Kidney (tissue), 14 donors: ENCODE measurements around the gene ACAD9. TPM values are rescaled to one million over a fixed set of nuclear protein-coding genes. Genes with fewer than 3 reads are reported as not detected.
"Not testable (repeated sequence)": the region's sequence is repeated elsewhere in the genome, so short reads cannot be mapped to it uniquely, and the experiment has no call there.

Experiments
- DNase-seq, 5 donors: peaks; one replicate each; pipeline ENCODE4 v3.0.0-alpha.2; 2013 to 2020
- FAIRE-seq: peaks from 2 replicates; lab custom pipeline; 2012; peaks lifted over from hg19 to GRCh38; lab: Jason Lieb, UNC
- H3K27ac ChIP-seq, 2 donors: one replicate each; pipeline ENCODE4 v1.7.0; 2013; ENCODE audit warnings: low read depth in 2 of 2, low read length in 2 of 2, inconsistent platforms in 1 of 2
- H3K27me3 ChIP-seq: one replicate; pipeline ENCODE4 v1.7.1; 2013; ENCODE audit warnings: low read length, inconsistent platforms; ENCODE audit not compliant: control insufficient read depth, insufficient read depth
- H3K36me3 ChIP-seq, 3 donors: one replicate each; pipeline versions ENCODE4 v1.7.0 to v1.7.1; 2013; ENCODE audit warnings: low read length in 3 of 3, control low read depth in 1 of 3, inconsistent platforms in 1 of 3; ENCODE audit not compliant: insufficient read depth in 3 of 3, control insufficient read depth in 2 of 3
- H3K4me1 ChIP-seq, 3 donors: one replicate each; pipeline versions ENCODE4 v1.7.0 to v1.7.1; 2013; ENCODE audit warnings: low read length in 3 of 3, inconsistent platforms in 1 of 3, low read depth in 1 of 3; ENCODE audit not compliant: control insufficient read depth in 2 of 3, insufficient read depth in 2 of 3
- H3K4me3 ChIP-seq, 3 donors: one replicate each; pipeline versions ENCODE4 v1.7.0 to v1.8.1; 2013; ENCODE audit warnings: low read length in 3 of 3, control low read depth in 1 of 3, inconsistent platforms in 1 of 3
- H3K9ac ChIP-seq, 3 donors: one replicate each; pipeline versions ENCODE4 v1.7.0 to v1.7.1; 2013; ENCODE audit warnings: low read length in 3 of 3, control low read depth in 1 of 3, inconsistent platforms in 1 of 3
- H3K9me3 ChIP-seq, 3 donors: one replicate each; pipeline versions ENCODE4 v1.7.0 to v1.7.1; 2013; ENCODE audit warnings: low read length in 3 of 3, control low read depth in 1 of 3, inconsistent platforms in 1 of 3; ENCODE audit not compliant: control insufficient read depth in 2 of 3, insufficient read depth in 1 of 3
- intact Hi-C: fragments of 100-400 bp; cut with DNase I; formaldehyde crosslinking; loops from one replicate; pipeline ENCODE4 v1.11.1; 2022
- polyA plus RNA-seq: library from polyadenylated mRNA; stranded (reverse); fragments of 350-450 nt; fragmentation: Illumina TruSeq; extraction: RNeasy Lipid Tissue Mini Kit (QIAGEN cat#74804); gene quantifications from one replicate; pipeline ENCODE4 v1.2.3, GENCODE V29; 2014; ENCODE audit warnings: low read depth, low replicate concordance; ENCODE audit not compliant: insufficient read depth
- total RNA-seq: library from RNA; stranded (reverse); fragmentation: NEBNext Ultra II Directional; extraction: Animal tissue kit (Norgen Biotek cat#: 25700); gene quantifications from one replicate; pipeline ENCODE4 v1.2.1, GENCODE V29; 2021
- TF ChIP-seq, protein P1 (sequence below): IDR thresholded peaks from 3 replicates; pipeline ENCODE4 v1.5.1; 2012; ENCODE audit warnings: mild to moderate bottlenecking, moderate library complexity, borderline replicate concordance; ENCODE audit not compliant: insufficient read depth; ENCODE audit errors: extremely low read depth
- donor health status: control.
- donor health status: control.
- donor health status: control.
- donor health status: control.
- donor health status: control.
- donor health status: DM: yes; HTN: yes; CAD: no.
- donor health status: Normal renal cell carcinoma (clear cell type).

The ACAD9 gene
- total and polyA plus RNA-seq, 2 donors from 2014 or later: 36.2 to 50.2 TPM

DNA sequence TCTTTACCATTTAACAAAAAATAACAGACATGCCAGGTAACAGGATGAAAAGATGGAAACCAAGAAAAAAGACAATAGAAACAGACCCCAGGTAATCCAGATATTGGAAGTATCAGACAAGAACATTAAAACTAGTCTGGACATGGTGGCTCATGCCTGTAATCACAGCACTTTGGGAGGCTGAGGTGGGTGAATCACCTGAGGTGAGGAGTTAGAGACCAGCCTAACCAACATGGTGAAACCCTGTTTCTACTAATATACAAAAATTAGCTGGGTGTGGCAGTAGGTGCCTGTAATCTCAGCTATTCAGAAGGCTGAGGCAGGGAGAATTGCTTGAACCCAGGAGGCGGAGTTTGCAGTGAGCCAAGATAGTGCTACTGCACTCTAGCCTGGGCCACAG, 40.6 kb downstream of the ACAD9 start:
- FAIRE-seq: no peak
- Histone ChIP-seq H3K4me1 (no peaks in the 10 kb centered on the region), H3K36me3 (peaks cover 0 to 3% (median 3%) of the 10 kb centered on the region in 3 donors), H3K9me3 (peaks cover 0 to 10% (median 0%) of the 10 kb centered on the region in 3 donors), H3K27me3 (no peaks in the 10 kb centered on the region), H3K27ac (no peak overlapping the region), H3K4me3 (no peak overlapping the region), H3K9ac (no peak overlapping the region)
- intact Hi-C loops: no loop called here
- TF ChIP-seq, protein P1, sequence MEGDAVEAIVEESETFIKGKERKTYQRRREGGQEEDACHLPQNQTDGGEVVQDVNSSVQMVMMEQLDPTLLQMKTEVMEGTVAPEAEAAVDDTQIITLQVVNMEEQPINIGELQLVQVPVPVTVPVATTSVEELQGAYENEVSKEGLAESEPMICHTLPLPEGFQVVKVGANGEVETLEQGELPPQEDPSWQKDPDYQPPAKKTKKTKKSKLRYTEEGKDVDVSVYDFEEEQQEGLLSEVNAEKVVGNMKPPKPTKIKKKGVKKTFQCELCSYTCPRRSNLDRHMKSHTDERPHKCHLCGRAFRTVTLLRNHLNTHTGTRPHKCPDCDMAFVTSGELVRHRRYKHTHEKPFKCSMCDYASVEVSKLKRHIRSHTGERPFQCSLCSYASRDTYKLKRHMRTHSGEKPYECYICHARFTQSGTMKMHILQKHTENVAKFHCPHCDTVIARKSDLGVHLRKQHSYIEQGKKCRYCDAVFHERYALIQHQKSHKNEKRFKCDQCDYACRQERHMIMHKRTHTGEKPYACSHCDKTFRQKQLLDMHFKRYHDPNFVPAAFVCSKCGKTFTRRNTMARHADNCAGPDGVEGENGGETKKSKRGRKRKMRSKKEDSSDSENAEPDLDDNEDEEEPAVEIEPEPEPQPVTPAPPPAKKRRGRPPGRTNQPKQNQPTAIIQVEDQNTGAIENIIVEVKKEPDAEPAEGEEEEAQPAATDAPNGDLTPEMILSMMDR: no peak
- no peak for DNase-seq

DNA sequence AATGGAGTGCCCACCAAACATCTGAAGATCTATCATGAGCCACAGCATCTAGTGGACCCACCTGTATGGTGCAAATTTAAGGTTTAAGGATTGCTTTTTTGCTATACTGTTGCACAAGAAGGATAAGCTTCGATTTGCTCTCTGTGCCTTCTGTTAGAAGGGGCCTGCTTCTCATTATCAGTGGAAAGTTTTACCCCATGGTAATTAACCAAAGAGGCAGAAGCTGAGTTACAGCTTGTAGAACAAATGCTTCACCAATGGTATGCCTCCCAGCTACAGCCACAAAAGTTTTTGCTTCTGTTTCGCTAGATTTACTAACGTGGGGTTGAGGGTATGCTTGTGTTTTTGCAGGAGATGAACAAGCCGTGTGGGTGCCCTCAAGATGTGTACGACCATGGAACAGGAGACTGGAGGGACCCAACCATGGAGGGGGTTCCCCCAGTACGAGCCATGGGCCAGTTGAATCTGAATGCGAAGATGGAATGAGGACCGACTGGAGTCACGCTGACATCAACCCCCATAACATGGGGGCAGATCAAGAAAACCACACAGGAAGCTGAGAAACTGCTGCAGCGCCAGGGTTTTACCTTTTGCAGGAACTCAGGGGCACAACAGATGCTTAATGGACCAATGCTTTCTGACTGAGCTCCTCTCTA, 43.5 kb downstream of the ACAD9 start:
- DNase-seq: no peak
- no peak for FAIRE-seq
- Histone ChIP-seq H3K4me1 (no peaks in the 10 kb centered on the region), H3K9ac (no peak overlapping the region), H3K4me3 (no peak overlapping the region), H3K27me3 (no peaks in the 10 kb centered on the region), H3K36me3 (no peaks in the 10 kb centered on the region), H3K9me3 (peaks cover 0 to 13% (median 0%) of the 10 kb centered on the region in 3 donors), H3K27ac (no peak overlapping the region)
- intact Hi-C loops: no loop called here
- TF ChIP-seq, protein P1: no peak

DNA sequence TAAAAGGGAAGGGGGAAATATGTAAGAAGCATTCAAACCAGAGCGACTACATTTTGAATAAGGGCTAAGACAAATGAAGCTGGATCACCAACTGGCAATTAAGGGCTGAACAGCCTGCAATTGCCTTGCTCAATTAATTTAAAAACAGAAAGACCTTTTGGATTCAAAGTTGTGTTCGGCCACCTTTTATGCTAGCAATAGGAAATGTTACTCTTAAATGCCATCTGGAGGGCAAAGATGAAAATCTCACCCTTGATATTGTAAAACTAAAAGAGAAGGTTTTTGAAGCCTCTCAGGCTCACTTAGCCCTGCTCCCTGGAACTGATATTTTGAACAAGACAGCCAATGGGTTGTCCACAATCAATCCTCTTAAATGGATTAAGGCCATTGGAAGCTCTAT, 44.2 kb downstream of the ACAD9 start:
- intact Hi-C loops: no loop called here
- DNase-seq (no peak), FAIRE-seq (no peak)
- peaks cover 0 to 13% (median 0%) of the 10 kb centered on the region in 3 donors for H3K9me3 ChIP-seq
- TF ChIP-seq, protein P1: no peak
- no peaks in the 10 kb centered on the region for H3K4me1 ChIP-seq
- no peaks in the 10 kb centered on the region for H3K36me3 ChIP-seq
- no peak overlapping the region for H3K4me3 ChIP-seq
- H3K9ac ChIP-seq: no peak overlapping the region
- H3K27me3 ChIP-seq: no peaks in the 10 kb centered on the region
- H3K27ac ChIP-seq: no peak overlapping the region

DNA sequence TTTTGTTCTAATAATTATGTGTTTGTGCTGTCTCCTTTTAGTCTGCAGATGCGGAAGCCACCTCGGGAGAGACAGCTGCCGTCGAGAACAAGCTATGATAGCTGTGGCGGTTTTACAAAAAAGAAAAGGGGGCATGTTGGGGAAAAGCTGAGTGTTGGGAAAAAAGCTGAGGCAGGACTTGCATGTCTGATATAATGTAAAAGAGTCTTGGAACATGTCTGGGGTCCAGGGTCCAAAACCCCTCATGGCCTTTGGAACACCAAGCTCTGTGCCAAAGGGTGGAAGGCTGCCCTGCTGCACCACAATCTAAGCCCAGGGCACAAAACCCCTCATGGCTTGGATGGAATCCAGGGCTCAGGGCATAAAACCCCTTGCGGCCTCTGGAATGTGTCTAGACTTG, 44.6 kb downstream of the ACAD9 start:
- peaks cover 0 to 13% (median 0%) of the 10 kb centered on the region in 3 donors for H3K9me3 ChIP-seq
- H3K4me3 ChIP-seq, H3K36me3 ChIP-seq, DNase-seq, H3K27ac ChIP-seq, intact Hi-C loops, H3K9ac ChIP-seq, FAIRE-seq, H3K27me3 ChIP-seq, H3K4me1 ChIP-seq: not testable (repeated sequence)
